HUDEP-2 (cell line): ENCODE measurements around the gene SEMA4B.
"Not testable (repeated sequence)": the region's sequence is repeated elsewhere in the genome, so short reads cannot be mapped to it uniquely, and the experiment has no call there.

Experiments
- DNase-seq, 76 experiments: peaks; one replicate each; lab custom pipeline; 2025; ENCODE audit not compliant: unreplicated experiment in 76 of 76; lab: John Stamatoyannopoulos, UW

Gene SEMA4B, protein sequence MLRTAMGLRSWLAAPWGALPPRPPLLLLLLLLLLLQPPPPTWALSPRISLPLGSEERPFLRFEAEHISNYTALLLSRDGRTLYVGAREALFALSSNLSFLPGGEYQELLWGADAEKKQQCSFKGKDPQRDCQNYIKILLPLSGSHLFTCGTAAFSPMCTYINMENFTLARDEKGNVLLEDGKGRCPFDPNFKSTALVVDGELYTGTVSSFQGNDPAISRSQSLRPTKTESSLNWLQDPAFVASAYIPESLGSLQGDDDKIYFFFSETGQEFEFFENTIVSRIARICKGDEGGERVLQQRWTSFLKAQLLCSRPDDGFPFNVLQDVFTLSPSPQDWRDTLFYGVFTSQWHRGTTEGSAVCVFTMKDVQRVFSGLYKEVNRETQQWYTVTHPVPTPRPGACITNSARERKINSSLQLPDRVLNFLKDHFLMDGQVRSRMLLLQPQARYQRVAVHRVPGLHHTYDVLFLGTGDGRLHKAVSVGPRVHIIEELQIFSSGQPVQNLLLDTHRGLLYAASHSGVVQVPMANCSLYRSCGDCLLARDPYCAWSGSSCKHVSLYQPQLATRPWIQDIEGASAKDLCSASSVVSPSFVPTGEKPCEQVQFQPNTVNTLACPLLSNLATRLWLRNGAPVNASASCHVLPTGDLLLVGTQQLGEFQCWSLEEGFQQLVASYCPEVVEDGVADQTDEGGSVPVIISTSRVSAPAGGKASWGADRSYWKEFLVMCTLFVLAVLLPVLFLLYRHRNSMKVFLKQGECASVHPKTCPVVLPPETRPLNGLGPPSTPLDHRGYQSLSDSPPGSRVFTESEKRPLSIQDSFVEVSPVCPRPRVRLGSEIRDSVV

DNA sequence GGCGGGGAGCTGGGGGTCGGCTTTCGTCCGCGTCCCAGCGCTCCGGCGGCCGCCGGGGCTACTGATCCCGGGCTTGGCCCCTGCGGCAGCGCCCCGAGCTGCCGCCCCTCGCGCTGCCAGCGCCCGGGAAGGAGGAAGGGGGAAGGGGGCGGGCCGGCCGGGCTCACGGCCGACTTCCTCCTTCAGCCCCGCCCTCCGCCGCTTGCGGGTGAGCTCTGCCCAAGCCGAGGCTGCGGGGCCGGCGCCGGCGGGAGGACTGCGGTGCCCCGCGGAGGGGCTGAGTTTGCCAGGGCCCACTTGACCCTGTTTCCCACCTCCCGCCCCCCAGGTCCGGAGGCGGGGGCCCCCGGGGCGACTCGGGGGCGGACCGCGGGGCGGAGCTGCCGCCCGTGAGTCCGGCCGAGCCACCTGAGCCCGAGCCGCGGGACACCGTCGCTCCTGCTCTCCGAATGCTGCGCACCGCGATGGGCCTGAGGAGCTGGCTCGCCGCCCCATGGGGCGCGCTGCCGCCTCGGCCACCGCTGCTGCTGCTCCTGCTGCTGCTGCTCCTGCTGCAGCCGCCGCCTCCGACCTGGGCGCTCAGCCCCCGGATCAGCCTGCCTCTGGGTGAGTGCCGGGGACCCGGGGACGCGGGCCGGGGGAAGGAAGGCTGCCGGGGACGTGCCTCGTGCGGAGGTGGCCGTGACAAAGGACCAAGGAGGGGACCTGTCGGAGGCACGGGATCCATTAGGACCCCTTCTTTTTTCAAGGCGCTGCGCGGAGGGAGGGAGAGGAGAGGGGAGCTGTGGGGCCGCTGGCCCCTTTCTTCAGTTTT lies at the start of gene SEMA4B:
Gene SEMA4B, plus strand, starts transcription at position 201 of the 814 bp plus-strand sequence. Its CDS starts 249 bp downstream, at position 450.
- DNase-seq = peak in 43 of 76 experiments; percentile 11 to 64 (median 40)

GRCh38 chr15:90151989-90152645 lies 49.0 kb upstream of the SEMA4B start:
- DNase-seq = peak in 2 of 76 experiments; percentile 7 to 17

DNA sequence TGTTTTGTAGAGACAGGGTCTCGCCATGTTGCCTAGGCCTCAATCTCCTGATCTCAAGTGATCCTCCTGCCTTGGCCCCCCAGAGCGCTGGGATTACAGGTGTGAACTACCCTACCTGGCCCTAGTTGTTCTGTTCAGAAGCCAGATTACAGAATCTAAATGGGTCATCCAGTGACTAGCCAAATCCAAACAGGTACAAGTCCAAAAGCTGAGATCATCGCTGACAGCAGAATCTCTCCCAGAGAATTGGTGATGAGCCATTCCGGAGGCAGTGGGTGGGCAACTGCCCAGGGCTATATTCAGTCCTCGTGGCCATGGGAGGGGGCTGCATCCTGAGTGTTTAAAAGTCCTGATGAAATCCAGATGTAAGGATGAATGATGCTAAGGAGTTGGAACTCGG lies 47.5 kb upstream of the SEMA4B start:
- DNase-seq = no peak

DNA sequence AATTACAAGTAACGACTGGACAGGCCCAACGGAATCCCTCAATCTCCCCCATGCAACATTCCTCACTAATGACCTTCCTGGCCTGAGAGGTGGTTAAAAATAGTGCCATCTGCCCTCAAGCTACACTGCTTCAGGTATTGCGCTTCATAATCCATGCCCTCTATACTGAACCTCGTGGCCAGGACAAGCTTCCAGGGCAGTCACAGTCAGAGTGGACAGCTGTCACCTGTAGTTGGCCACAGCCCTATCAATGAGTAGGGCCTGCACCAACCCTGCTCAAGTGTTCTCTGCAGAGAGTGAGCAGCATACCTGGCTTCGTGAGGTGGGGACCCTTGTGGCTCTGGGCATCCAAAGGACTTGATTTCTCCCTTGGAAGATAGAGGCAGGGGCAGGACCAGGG lies 46.9 kb upstream of the SEMA4B start:
- no peak for DNase-seq

DNA sequence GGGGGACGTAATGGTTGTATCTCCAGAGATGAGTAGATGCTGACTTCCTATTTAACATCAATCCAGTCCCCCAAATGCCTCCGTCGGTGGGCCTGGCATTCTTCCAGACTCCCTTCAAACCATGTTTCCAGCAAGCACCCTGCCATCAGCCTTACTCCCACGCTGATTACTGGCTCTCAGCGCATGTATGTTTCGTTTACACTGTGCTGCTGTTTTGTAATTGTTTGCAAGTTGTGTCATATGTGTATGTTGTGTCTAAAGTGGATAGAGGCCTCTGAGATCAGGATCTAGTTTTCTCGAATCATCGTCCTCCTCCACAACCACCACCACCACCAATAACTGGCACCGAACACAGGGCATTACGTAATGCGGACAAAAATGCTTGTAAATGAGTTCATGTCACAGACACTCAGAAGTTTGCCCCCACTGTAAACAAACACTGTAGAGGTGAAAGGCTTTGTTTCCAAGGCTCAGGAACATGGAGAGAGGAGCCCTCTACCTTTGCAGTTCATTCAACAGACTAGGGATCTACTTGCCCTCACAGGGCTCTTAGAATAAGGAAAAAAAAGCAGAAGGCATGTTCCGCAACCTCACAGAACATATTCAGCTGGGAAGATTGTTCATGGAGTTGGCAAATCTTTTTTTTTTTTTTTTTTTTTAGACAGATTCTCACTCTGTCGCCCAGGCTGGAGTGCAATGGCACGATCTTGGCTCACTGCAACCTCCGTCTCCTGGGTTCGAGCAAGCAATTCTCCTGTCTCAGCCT lies 46.1 kb upstream of the SEMA4B start:
- peak in 1 of 76 experiments; percentile 13 for DNase-seq

- DNase-seq = no peak
These were observed 41.9 kb upstream of the SEMA4B start for GRCh38 chr15:90159213-90159612.

- DNase-seq = no peak
These were observed 40.1 kb upstream of the SEMA4B start for GRCh38 chr15:90160781-90161727.

DNA sequence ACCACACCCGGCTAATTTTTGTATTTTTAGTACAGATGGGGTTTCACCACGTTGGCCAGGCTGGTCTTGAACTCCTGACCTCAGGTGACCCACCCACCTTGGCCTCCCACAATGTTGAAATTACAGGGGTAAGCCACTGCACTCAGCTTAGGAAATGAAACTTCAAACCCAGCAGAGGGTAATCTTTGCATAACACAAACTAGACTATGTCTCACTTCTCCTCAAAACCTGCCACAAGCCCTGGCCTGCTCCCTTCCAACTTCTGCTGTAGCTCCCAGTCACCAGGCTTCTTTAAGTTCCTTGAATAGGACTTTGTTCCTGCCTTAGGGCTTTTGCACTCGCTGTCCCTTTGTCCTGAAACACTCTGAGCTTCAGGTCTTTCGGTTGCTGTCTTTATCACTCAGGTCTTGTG lies 39.2 kb upstream of the SEMA4B start:
- DNase-seq = no peak

GRCh38 chr15:90162956-90163355 lies 38.2 kb upstream of the SEMA4B start:
- DNase-seq = no peak

- DNase-seq = not testable (repeated sequence)
These were observed 36.9 kb upstream of the SEMA4B start for GRCh38 chr15:90164239-90164638.

DNA sequence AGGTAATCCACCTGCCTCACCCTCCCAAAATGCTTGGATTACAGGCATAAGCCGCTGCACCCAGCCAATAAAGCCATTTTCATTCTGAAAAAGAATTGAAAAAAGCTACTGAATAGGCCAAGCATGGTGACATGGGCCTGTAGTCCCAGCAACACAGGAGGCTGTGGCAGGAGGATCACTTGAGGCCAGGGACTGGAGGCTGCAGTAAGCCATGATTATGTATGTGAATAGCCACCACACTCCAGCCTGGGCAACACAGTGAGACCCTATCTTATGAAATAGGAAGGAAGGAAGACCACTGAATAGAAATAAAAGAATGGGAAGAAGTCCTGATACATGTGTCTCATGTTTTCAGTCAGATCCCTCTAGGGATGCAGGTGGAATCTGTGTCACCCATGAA lies 36.0 kb upstream of the SEMA4B start:
- DNase-seq = no peak

- DNase-seq = peak in 20 of 76 experiments; percentile 4 to 30 (median 18)
These were observed 35.3 kb upstream of the SEMA4B start for GRCh38 chr15:90165659-90166489.

- no peak for DNase-seq
These were observed 34.0 kb upstream of the SEMA4B start for GRCh38 chr15:90167121-90167520.

GRCh38 chr15:90171623-90172022 lies 29.5 kb upstream of the SEMA4B start:
- DNase-seq = no peak

- DNase-seq = no peak
These were observed 27.8 kb upstream of the SEMA4B start for GRCh38 chr15:90173372-90173771.

- peak in 2 of 76 experiments; percentile 7 to 10 for DNase-seq
These were observed 26.8 kb upstream of the SEMA4B start for GRCh38 chr15:90174140-90174875.

- no peak for DNase-seq
These were observed 24.1 kb upstream of the SEMA4B start for GRCh38 chr15:90177012-90177411.
